ENCODE data around the gene TIGD3. TPM values are rescaled to one million over a fixed set of nuclear protein-coding genes. Genes with fewer than 3 reads are reported as not detected.
A peak's percentile ranks its signal among the peaks of the same experiment; 100 is the strongest.
"Not testable (repeated sequence)": the region's sequence is repeated elsewhere in the genome, so short reads cannot be mapped to it uniquely, and the experiment has no call there.

TIGD3 gene
- total and polyA plus RNA-seq, 4 donors: 0.16 to 0.88 TPM; not detected in 2

- H3K9me3 ChIP-seq (ENCODE audit: control insufficient read depth, low read length): no peaks in the 10 kb centered on the region
- WGBS, 2 donors: 90 to 92% methylated on average over 15 of the region's 15 CpGs
- DNase-seq (no peak), ATAC-seq (ENCODE audit: low FRiP score) (no peak)
- no peaks in the 10 kb centered on the region for H3K27me3 ChIP-seq (ENCODE audit: control insufficient read depth in 1 of 2, insufficient read depth in 2 of 2, low read length in 1 of 2)
- H3K36me3 ChIP-seq (ENCODE audit: control insufficient read depth in 1 of 2, insufficient read depth in 2 of 2, low read length in 1 of 2): no peaks in the 10 kb centered on the region
- H3K4me1 ChIP-seq (ENCODE audit: control insufficient read depth in 1 of 2, insufficient read depth in 2 of 2, low read length in 2 of 2): no peaks in the 10 kb centered on the region
- intact Hi-C loops (cut with DNase I): no loop called here
- H3K4me3 ChIP-seq (ENCODE audit: low read length in 2 of 2): no peak overlapping the region
- no peak overlapping the region for H3K27ac ChIP-seq (ENCODE audit: low read depth in 1 of 2, low read length in 2 of 2)
These were observed 33.5 kb upstream of the TIGD3 start for GRCh38 chr11:65321076-65321475.

GRCh38 chr11:65321828-65322485, 32.6 kb upstream of the TIGD3 start:
- no peaks in the 10 kb centered on the region for H3K36me3 ChIP-seq (ENCODE audit: control insufficient read depth in 1 of 2, insufficient read depth in 2 of 2, low read length in 1 of 2)
- ATAC-seq (ENCODE audit: low FRiP score) (no peak), DNase-seq (no peak)
- intact Hi-C loops (cut with DNase I): no loop called here
- 80 to 81% methylated on average over 13 of the region's 13 CpGs for WGBS, 2 donors
- H3K4me1 ChIP-seq (ENCODE audit: control insufficient read depth in 1 of 2, insufficient read depth in 2 of 2, low read length in 2 of 2): no peaks in the 10 kb centered on the region
- H3K4me3 ChIP-seq (ENCODE audit: low read length in 2 of 2): no peak overlapping the region
- no peak overlapping the region for H3K27ac ChIP-seq (ENCODE audit: low read depth in 1 of 2, low read length in 2 of 2)
- no peaks in the 10 kb centered on the region for H3K9me3 ChIP-seq (ENCODE audit: control insufficient read depth, low read length)
- no peaks in the 10 kb centered on the region for H3K27me3 ChIP-seq (ENCODE audit: control insufficient read depth in 1 of 2, insufficient read depth in 2 of 2, low read length in 1 of 2)

- Histone ChIP-seq H3K36me3 (ENCODE audit: control insufficient read depth in 1 of 2, insufficient read depth in 2 of 2, low read length in 1 of 2) (no peaks in the 10 kb centered on the region), H3K4me3 (ENCODE audit: low read length in 2 of 2) (no peak overlapping the region), H3K4me1 (ENCODE audit: control insufficient read depth in 1 of 2, insufficient read depth in 2 of 2, low read length in 2 of 2) (no peaks in the 10 kb centered on the region), H3K9me3 (ENCODE audit: control insufficient read depth, low read length) (no peaks in the 10 kb centered on the region), H3K27me3 (ENCODE audit: control insufficient read depth in 1 of 2, insufficient read depth in 2 of 2, low read length in 1 of 2) (no peaks in the 10 kb centered on the region), H3K27ac (ENCODE audit: low read depth in 1 of 2, low read length in 2 of 2) (no peak overlapping the region)
- intact Hi-C loops (cut with DNase I): no loop called here
- ATAC-seq (ENCODE audit: low FRiP score): peak; percentile 13
- 76 to 79% methylated on average over 12 of the region's 12 CpGs for WGBS, 2 donors
- DNase-seq: no peak
These were observed 30.7 kb upstream of the TIGD3 start for GRCh38 chr11:65323813-65324212.

GRCh38 chr11:65325435-65325834, 29.1 kb upstream of the TIGD3 start:
- intact Hi-C loops (cut with DNase I): no loop called here

GRCh38 chr11:65327021-65327420, 27.5 kb upstream of the TIGD3 start:
- ATAC-seq (ENCODE audit: low FRiP score) (no peak), DNase-seq (no peak)
- H3K4me1 ChIP-seq (ENCODE audit: control insufficient read depth in 1 of 2, insufficient read depth in 2 of 2, low read length in 2 of 2): no peaks in the 10 kb centered on the region
- no peak overlapping the region for H3K4me3 ChIP-seq (ENCODE audit: low read length in 2 of 2)
- H3K9me3 ChIP-seq (ENCODE audit: control insufficient read depth, low read length): no peaks in the 10 kb centered on the region
- H3K36me3 ChIP-seq (ENCODE audit: control insufficient read depth in 1 of 2, insufficient read depth in 2 of 2, low read length in 1 of 2): no peaks in the 10 kb centered on the region
- no peak overlapping the region for H3K27ac ChIP-seq (ENCODE audit: low read depth in 1 of 2, low read length in 2 of 2)
- WGBS, 2 donors: 77 to 86% methylated on average over 8 of the region's 8 CpGs
- no peaks in the 10 kb centered on the region for H3K27me3 ChIP-seq (ENCODE audit: control insufficient read depth in 1 of 2, insufficient read depth in 2 of 2, low read length in 1 of 2)
- intact Hi-C loops (cut with DNase I): no loop called here

More at GRCh38 chr11:65325435-65325834, 29.1 kb upstream of the TIGD3 start:
- Histone ChIP-seq H3K4me1 (ENCODE audit: control insufficient read depth in 1 of 2, insufficient read depth in 2 of 2, low read length in 2 of 2) (no peaks in the 10 kb centered on the region), H3K27me3 (ENCODE audit: control insufficient read depth in 1 of 2, insufficient read depth in 2 of 2, low read length in 1 of 2) (no peaks in the 10 kb centered on the region), H3K27ac (ENCODE audit: low read depth in 1 of 2, low read length in 2 of 2) (no peak overlapping the region), H3K4me3 (ENCODE audit: low read length in 2 of 2) (no peak overlapping the region), H3K36me3 (ENCODE audit: control insufficient read depth in 1 of 2, insufficient read depth in 2 of 2, low read length in 1 of 2) (no peaks in the 10 kb centered on the region), H3K9me3 (ENCODE audit: control insufficient read depth, low read length) (no peaks in the 10 kb centered on the region)
- DNase-seq: no peak
- 83 to 85% methylated on average over 4 of the region's 4 CpGs for WGBS, 2 donors
- ATAC-seq (ENCODE audit: low FRiP score): no peak

GRCh38 chr11:65329478-65329877, 25.1 kb upstream of the TIGD3 start:
- Histone ChIP-seq H3K27ac (ENCODE audit: low read depth in 1 of 2, low read length in 2 of 2) (no peak overlapping the region), H3K4me1 (ENCODE audit: control insufficient read depth in 1 of 2, insufficient read depth in 2 of 2, low read length in 2 of 2) (no peaks in the 10 kb centered on the region), H3K27me3 (ENCODE audit: control insufficient read depth in 1 of 2, insufficient read depth in 2 of 2, low read length in 1 of 2) (no peaks in the 10 kb centered on the region), H3K9me3 (ENCODE audit: control insufficient read depth, low read length) (no peaks in the 10 kb centered on the region), H3K4me3 (ENCODE audit: low read length in 2 of 2) (no peak overlapping the region), H3K36me3 (ENCODE audit: control insufficient read depth in 1 of 2, insufficient read depth in 2 of 2, low read length in 1 of 2) (no peaks in the 10 kb centered on the region)
- ATAC-seq (ENCODE audit: low FRiP score): no peak
- intact Hi-C loops (cut with DNase I): no loop called here
- WGBS, 2 donors: 74 to 76% methylated on average over 2 of the region's 2 CpGs
- no peak for DNase-seq

- H3K4me1 ChIP-seq (ENCODE audit: control insufficient read depth in 1 of 2, insufficient read depth in 2 of 2, low read length in 2 of 2): peaks cover 0 to under 1% of the 10 kb centered on the region in 2 donors
- H3K9me3 ChIP-seq (ENCODE audit: control insufficient read depth, low read length): no peaks in the 10 kb centered on the region
- no peaks in the 10 kb centered on the region for H3K36me3 ChIP-seq (ENCODE audit: control insufficient read depth in 1 of 2, insufficient read depth in 2 of 2, low read length in 1 of 2)
- H3K27me3 ChIP-seq (ENCODE audit: control insufficient read depth in 1 of 2, insufficient read depth in 2 of 2, low read length in 1 of 2): no peaks in the 10 kb centered on the region
- intact Hi-C loops (cut with DNase I): no loop called here
- no peak overlapping the region for H3K4me3 ChIP-seq (ENCODE audit: low read length in 2 of 2)
- no peak overlapping the region for H3K27ac ChIP-seq (ENCODE audit: low read depth in 1 of 2, low read length in 2 of 2)
- DNase-seq (peak; percentile 85 to 89), ATAC-seq (ENCODE audit: low FRiP score) (peak; percentile 65)
- 5 to 7% methylated on average over 13 of the region's 13 CpGs for WGBS, 2 donors
These were observed 24.6 kb upstream of the TIGD3 start for GRCh38 chr11:65329944-65330403.

- WGBS, 2 donors: 77 to 79% methylated on average over 7 of the region's 7 CpGs
- Histone ChIP-seq H3K4me1 (ENCODE audit: control insufficient read depth in 1 of 2, insufficient read depth in 2 of 2, low read length in 2 of 2) (peaks cover 0 to 5% of the 10 kb centered on the region in 2 donors), H3K9me3 (ENCODE audit: control insufficient read depth, low read length) (no peaks in the 10 kb centered on the region), H3K27me3 (ENCODE audit: control insufficient read depth in 1 of 2, insufficient read depth in 2 of 2, low read length in 1 of 2) (no peaks in the 10 kb centered on the region), H3K4me3 (ENCODE audit: low read length in 2 of 2) (no peak overlapping the region), H3K36me3 (ENCODE audit: control insufficient read depth in 1 of 2, insufficient read depth in 2 of 2, low read length in 1 of 2) (no peaks in the 10 kb centered on the region), H3K27ac (ENCODE audit: low read depth in 1 of 2, low read length in 2 of 2) (no peak overlapping the region)
- intact Hi-C loops (cut with DNase I): no loop called here
- no peak for DNase-seq
- ATAC-seq (ENCODE audit: low FRiP score): no peak
These were observed 24.0 kb upstream of the TIGD3 start for GRCh38 chr11:65330544-65330943.

GRCh38 chr11:65332591-65332990, 22.0 kb upstream of the TIGD3 start:
- H3K36me3 ChIP-seq (ENCODE audit: control insufficient read depth in 1 of 2, insufficient read depth in 2 of 2, low read length in 1 of 2); H3K27me3 ChIP-seq (ENCODE audit: control insufficient read depth in 1 of 2, insufficient read depth in 2 of 2, low read length in 1 of 2); H3K27ac ChIP-seq (ENCODE audit: low read depth in 1 of 2, low read length in 2 of 2); DNase-seq; intact Hi-C loops (cut with DNase I); H3K4me3 ChIP-seq (ENCODE audit: low read length in 2 of 2); H3K9me3 ChIP-seq (ENCODE audit: control insufficient read depth, low read length); ATAC-seq (ENCODE audit: low FRiP score); H3K4me1 ChIP-seq (ENCODE audit: control insufficient read depth in 1 of 2, insufficient read depth in 2 of 2, low read length in 2 of 2): not testable (repeated sequence)
- WGBS, 2 donors: 89 to 92% methylated on average over 9 of the region's 9 CpGs
